Stimulated activated CD4-positive, alpha-beta T cell treated with anti-CD3 and anti-CD28 coated beads, Interleukin-4, amount 100 ng/mL, for 4 hours (primary cell): ENCODE results near the gene INSIG2.

Experiments
- DNase-seq, 2 experiments: peaks; one replicate each; pipeline ENCODE4 v3.0.0-alpha.2; 2020

The INSIG2 gene

DNA sequence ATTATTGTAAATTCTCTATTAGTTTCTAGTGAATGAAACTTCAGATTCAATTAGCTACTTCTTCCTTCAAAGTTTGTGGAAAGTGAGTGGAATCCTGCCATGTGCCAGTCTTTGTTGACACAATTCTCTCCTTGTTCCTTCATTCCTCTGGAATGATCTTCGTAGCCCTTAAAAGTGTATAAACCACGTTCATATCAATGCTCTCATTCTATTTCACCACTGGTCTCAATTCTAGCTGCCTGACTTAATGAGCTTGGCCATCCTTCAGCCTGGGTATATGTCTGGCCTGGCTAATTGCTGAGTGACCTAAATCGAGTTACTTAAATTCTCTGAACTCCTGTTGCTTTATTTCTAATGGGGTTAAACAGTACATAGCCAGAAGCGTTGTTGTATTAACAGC, 43.5 kb downstream of the INSIG2 start:
- no peak for DNase-seq

DNA sequence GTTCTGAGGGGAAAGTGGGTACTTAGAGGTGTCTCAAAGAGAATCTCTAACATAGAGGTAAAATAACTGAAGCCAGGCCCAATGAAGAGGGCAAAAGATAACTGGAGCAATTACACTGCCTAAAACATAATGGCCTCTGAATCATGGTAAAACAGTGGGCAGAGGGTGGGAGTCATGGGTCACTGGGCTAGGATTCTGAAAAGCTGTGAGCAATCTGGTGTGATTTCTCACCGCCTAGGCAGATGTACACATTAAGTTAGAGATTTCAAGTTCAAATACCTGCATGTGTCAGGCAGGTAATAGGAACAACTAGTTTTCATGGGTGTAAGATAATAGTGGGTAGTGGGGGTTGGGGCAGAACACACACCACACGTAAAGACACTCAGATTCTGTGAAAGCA, 45.6 kb downstream of the INSIG2 start:
- DNase-seq = no peak

DNA sequence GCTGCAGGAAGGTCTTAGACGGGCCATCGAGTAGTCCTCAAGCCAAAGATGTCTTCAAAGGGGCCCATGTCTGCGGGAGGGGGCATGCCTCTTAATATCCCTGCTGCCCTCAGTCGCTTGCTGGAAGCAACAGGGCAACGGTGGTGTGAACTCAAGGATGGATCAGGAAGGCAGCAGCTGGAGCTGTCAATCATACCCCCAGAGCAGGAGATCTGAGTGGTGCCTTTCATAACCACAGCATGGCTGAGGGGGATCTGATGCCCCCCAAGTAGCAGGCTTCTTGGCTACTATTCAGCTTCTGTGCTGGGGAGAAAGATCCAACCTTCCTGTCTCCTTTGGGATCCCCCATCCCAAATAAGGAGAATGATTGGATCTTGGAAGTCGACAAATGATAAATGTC, 46.4 kb downstream of the INSIG2 start:
- DNase-seq = no peak

DNA sequence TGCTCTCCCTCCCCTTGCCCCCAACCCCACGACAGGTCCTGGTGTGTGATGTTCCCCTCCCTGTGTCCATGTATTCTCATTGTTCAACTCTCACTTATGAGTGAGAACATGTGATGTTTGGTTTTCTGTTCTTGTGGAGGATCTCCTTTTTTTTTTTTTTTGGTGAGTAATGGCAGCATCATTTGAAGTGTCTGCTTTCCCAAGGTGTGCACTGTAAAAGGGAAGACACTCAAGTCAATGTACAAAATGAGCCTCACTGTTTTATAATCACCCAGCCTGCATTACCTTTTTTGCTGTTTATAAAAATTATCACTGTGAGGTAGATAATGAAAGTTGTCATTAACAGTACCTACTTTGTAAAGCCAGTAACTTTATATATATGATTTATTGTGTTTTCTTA, 56.9 kb downstream of the INSIG2 start:
- DNase-seq = no peak

DNA sequence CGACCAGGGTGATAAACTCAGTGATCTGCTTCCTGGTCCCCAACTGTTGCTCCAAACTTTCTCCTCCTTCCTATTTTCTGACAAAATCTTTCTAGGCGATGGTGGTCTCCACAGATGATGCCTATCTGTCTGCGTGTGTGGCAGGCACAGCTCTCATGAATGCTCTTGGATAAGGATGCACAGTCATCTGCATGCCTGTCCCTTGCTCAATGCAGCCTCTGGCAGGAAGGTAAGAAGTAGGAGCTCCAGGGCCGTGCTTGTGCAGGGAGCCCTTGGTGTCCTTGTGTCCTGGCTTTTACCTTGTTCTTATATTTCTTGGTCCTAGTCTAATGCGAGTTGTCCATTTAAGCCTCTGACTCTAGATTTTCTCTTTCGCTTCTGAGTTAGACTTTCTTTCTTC, 57.5 kb downstream of the INSIG2 start:
- no peak for DNase-seq

DNA sequence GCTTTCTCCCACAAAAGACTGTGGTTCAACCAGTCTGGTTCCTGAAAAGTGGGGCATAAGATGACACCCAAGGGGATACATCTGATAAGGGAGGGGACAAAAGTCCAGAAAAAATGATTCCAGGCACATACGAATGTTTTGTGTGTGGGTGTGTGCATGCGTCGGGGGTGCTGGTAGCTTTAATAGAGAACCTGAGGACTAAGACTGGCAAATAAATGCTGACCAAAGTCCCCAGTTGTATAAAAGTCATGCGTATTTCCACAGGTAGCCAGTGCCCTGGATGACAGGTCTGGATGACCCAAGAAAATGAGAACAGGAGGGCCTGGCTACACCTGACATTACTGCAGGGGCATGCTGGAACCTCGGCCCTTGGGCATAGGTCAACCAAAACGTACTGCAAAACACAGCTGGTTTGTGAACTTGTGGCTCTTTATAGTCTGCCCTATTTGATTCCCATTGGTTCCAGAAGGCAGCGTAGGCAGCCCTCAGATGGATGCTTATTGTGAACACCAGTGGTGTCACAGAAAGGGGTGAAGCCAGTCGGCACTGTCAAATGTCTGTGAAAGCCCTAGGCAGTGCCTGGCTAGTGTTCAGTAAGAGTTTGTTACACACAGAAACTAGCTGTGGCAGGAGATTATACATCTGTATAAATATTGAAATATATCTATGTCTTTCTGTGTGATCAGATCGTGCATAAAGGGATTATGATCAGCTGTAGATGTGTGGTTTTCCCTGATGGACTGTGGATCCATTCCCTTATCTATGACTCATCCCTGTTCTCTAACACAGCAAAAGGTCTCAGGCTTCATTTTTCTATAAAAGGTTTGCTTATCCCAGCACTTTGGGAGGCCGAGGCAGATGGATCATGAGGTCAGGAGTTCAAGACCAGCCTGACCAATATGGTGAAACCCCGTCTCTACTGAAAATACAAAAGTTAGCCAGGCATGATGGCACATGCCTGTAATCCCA, 58.3 kb downstream of the INSIG2 start:
- no peak for DNase-seq

DNA sequence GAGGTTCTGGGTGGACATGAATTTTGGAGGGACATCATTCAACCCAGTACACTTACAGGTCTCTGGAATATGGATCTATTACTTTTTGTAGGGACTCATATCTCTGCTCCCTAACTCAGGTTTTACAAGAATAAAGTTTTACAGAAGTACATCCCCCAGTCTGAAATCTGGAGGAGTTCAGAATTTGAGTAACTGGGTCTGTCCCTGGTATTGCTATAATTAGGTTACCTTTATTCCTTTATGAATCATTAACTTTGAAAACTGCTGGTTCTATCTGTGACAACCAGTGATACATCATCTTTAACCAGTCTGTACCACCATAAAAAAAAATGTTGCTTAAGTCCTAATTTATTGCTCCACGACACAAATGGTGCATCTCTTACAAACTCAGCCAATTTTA, 59.9 kb downstream of the INSIG2 start:
- DNase-seq = no peak

DNA sequence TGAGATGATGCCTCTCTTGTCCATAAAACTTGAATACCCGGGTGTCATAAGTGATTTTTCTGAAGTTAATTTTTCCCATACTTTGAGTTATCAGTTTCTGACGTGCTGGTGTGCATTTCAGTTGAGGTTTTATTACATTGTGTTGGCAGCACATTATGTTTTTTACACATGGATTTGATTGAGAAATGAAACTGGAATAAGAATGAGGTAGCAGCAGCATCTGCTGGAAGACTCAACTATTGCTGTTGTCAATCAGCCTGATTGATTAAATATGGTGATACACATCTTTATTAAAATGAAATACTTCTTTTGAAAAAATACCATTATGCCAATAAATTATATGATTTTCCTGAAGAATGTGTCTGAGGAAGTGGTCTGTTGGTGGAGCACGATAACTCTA, 60.5 kb downstream of the INSIG2 start:
- DNase-seq = no peak

DNA sequence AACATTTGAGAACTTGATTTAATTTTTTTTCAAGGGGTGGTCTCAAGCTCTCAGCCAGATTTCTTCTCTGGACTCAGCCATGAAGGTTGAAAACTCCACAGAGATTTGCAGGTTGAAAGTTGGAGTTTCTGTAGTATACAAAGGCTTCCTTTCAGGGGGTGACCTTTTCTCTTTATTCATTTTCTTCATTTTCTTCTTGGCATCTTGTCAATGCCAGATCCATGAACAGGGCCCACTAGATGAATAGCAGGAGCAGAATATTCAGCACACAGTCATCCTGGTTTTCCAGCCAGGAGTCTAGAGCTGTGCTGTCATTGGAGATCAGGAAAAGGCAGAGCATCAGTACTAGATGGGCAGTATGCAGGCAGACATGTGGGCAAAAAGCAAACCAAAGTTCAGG, 62.0 kb downstream of the INSIG2 start:
- no peak for DNase-seq

DNA sequence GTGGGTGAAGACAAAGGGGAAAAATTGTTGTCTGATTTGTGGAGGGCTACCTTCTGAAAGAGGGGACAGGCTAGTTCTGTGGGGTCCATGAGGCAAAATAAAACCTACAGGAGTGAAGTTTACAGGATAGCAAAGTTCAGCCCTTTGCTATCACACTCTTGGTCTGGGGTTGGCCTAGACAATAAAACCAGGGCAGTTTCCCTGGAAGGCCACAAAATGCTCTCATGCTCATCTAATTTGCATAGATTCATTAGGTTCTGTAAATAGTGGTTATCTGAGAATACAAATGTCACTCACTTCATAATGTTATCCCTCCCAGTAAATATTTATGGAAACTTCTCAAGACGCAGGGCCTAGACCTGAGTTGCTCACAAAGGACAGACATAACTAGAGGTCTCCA, 63.6 kb downstream of the INSIG2 start:
- no peak for DNase-seq

DNA sequence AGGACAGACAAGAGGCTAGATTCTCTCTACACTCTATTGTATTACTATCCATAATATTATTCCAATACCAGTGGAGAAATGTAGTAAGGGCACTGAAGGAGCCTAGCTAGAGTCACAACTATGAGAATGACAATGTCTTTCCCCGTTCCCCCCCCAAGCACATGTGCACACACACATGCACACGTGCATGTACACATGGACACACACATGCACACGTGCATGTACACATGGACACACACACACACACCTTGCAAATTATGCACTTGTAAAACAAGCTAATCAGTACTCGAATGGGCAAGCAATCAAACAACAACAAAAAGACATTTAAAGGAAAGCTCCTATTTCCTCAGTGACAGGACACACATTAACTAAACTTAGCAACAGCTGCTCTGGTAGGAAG, 65.2 kb downstream of the INSIG2 start:
- DNase-seq = no peak

DNA sequence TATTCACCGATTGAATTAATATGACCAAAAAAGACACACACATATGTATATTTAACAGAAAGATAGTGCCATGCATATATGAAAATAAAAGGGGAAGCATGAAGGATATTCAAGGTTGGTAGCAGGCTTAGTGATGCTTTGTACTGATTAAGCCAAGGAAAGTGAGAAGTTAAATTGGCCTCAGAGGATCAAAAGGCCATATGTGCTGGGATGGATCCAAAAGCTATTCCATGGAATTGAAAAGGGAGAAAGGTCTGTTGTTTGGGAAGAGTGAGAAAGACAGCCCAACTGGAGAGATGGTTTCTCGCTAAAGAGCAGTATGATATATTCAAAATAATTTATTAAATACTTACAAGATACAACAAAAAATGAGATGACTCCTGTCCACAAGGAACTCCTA, 65.9 kb downstream of the INSIG2 start:
- no peak for DNase-seq
